Adrenal gland (tissue), 5 donors: ENCODE measurements around the gene GJA4.

ENCODE experiments used
- POLR2A ChIP-seq, 2 donors: fragments of 450-650 bp; IDR thresholded peaks; one replicate each; pipeline ENCODE4 v1.6.1; 2017; ENCODE audit warnings: antibody characterized with exemption in 2 of 2, mild to moderate bottlenecking in 2 of 2, moderate library complexity in 1 of 2
- TF ChIP-seq, protein P1 (sequence below), 6 experiments: fragments of 450-650 bp in 4 of 6; fragments of 200-600 bp in 2 of 6; sonication (generic) in 1 of 6; IDR thresholded peaks; 1 replicate in 5 of 6; 2 replicates in 1 of 6; pipeline versions ENCODE4 v1.5.1 to v1.8.0; 2016 to 2021; ENCODE audit warnings: antibody characterized with exemption in 6 of 6, mild to moderate bottlenecking in 2 of 6, moderate library complexity in 1 of 6
- donor health status: DM: no; HTN: no; CAD: no.

DNA sequence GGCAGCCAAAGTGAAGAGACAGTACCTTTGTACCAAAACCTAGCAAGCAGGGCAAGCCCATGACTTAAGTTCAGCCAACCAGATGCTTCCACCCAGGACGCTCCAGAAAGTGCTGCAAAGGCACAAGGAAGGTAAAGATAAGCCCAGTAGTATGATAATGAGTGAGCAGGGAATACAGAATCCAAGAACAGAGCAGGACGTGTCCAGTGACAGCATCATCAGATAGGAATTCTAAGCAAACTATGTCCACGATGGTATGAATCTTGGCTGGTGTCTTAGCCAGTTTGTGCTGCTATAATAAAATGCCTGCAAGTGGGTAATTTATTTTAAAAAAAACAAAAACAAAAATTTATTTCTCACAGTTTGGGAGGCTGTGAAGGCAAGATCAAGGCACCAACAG, 13.6 kb downstream of the GJA4 start:
- TF ChIP-seq POLR2A (IDR thresholded peaks at IDR 0.05), result no peak
- TF ChIP-seq, protein P1, sequence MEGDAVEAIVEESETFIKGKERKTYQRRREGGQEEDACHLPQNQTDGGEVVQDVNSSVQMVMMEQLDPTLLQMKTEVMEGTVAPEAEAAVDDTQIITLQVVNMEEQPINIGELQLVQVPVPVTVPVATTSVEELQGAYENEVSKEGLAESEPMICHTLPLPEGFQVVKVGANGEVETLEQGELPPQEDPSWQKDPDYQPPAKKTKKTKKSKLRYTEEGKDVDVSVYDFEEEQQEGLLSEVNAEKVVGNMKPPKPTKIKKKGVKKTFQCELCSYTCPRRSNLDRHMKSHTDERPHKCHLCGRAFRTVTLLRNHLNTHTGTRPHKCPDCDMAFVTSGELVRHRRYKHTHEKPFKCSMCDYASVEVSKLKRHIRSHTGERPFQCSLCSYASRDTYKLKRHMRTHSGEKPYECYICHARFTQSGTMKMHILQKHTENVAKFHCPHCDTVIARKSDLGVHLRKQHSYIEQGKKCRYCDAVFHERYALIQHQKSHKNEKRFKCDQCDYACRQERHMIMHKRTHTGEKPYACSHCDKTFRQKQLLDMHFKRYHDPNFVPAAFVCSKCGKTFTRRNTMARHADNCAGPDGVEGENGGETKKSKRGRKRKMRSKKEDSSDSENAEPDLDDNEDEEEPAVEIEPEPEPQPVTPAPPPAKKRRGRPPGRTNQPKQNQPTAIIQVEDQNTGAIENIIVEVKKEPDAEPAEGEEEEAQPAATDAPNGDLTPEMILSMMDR (IDR thresholded peaks at IDR 0.05), result no peak
